Smooth muscle cell (in vitro differentiated cells): ENCODE measurements around the gene PRKAA2. TPM values are rescaled to one million over a fixed set of nuclear protein-coding genes. Genes with fewer than 3 reads are reported as not detected.

Experiments
- DNase-seq: peaks from one replicate; lab custom pipeline; 2025; ENCODE audit not compliant: unreplicated experiment; lab: John Stamatoyannopoulos, UW
- H2AFZ ChIP-seq: fragments of 200-600 bp; sonication (generic); 2 replicates; pipeline ENCODE4 v1.6.0; 2016; ENCODE audit warnings: antibody characterized with exemption, low read depth, mild to moderate bottlenecking
- H3F3A ChIP-seq: fragments of 200-600 bp; sonication (generic); 2 replicates; pipeline ENCODE4 v1.6.0; 2017; ENCODE audit warnings: antibody characterized with exemption, low read depth
- H3K27ac ChIP-seq: fragments of 200-600 bp; sonication (generic); 2 replicates; pipeline ENCODE4 v1.5.1; 2016; ENCODE audit warnings: low read depth, mild to moderate bottlenecking
- H3K27me3 ChIP-seq: fragments of 200-600 bp; sonication (generic); 2 replicates; pipeline ENCODE4 v1.6.1; 2016; ENCODE audit warnings: low read depth, mild to moderate bottlenecking
- H3K36me3 ChIP-seq: fragments of 200-600 bp; sonication (generic); 2 replicates; pipeline ENCODE4 v1.5.1; 2016; ENCODE audit warnings: low read depth
- H3K4me1 ChIP-seq: fragments of 200-600 bp; sonication (generic); 2 replicates; pipeline ENCODE4 v1.5.1; 2016; ENCODE audit warnings: low read depth
- H3K4me2 ChIP-seq: fragments of 200-600 bp; sonication (generic); 2 replicates; pipeline ENCODE4 v1.6.0; 2016; ENCODE audit warnings: mild to moderate bottlenecking
- H3K4me3 ChIP-seq: fragments of 200-600 bp; sonication (generic); 2 replicates; pipeline ENCODE4 v1.5.1; 2016; ENCODE audit warnings: mild to moderate bottlenecking
- H3K79me2 ChIP-seq: fragments of 200-600 bp; sonication (generic); 2 replicates; pipeline ENCODE4 v1.6.0; 2016; ENCODE audit warnings: low read depth, mild to moderate bottlenecking
- H3K9ac ChIP-seq: fragments of 200-600 bp; sonication (generic); 2 replicates; pipeline ENCODE4 v1.6.0; 2016; ENCODE audit warnings: low read depth
- H3K9me3 ChIP-seq: fragments of 200-600 bp; sonication (generic); replicated peaks from 2 replicates; pipeline ENCODE4 v1.5.1; 2016; ENCODE audit warnings: low read depth
- H4K20me1 ChIP-seq: fragments of 200-600 bp; sonication (generic); 2 replicates; pipeline ENCODE4 v1.6.0; 2016; ENCODE audit warnings: low read depth
- CTCF ChIP-seq: fragments of 200-600 bp; sonication (generic); IDR thresholded peaks from 2 replicates; pipeline ENCODE4 v1.5.1; 2017; ENCODE audit warnings: borderline replicate concordance, mild to moderate bottlenecking, antibody characterized with exemption; ENCODE audit not compliant: insufficient read depth, poor library complexity, severe bottlenecking
- WGBS: methylation state at CpG from one replicate; pipeline ENCODE4 v1.1.7; 2016; ENCODE audit warnings: low lambda C conversion rate; 5-methylcytosine and 5-hydroxymethylcytosine counted together
- polyA plus RNA-seq: library from polyadenylated mRNA; unstranded; fragments of >200 nt; fragmentation: Nextera tagmentation; extraction: Ambion mirVana; gene quantifications from 2 replicates; pipeline ENCODE4 v1.2.1, GENCODE V29; 2016
- total RNA-seq: library from RNA; depleted of rRNA; stranded (reverse); fragments of >200 nt; gene quantifications from 2 replicates; pipeline ENCODE4 v1.2.3, GENCODE V29; 2014

Gene PRKAA2
- total and polyA plus RNA-seq, 2 experiments from 2014 or later = 0.17 to 1.3 TPM

GRCh38 chr1:56654126-56654923, 9.2 kb downstream of the PRKAA2 start:
- DNase-seq = no peak
- H3K36me3 ChIP-seq = no peaks in the 10 kb centered on the region
- no peak overlapping the region for H3K9ac ChIP-seq
- no peak overlapping the region for H3K4me2 ChIP-seq
- H4K20me1 ChIP-seq = no peaks in the 10 kb centered on the region
- H3K27me3 ChIP-seq = no peaks in the 10 kb centered on the region
- H3K9me3 ChIP-seq = no peaks in the 10 kb centered on the region
- no peaks in the 10 kb centered on the region for H3F3A ChIP-seq
- WGBS = 92% methylated on average over 1 of the region's 1 CpG
- H2AFZ ChIP-seq = no peak overlapping the region
- no peak for TF ChIP-seq CTCF
- no peak overlapping the region for H3K27ac ChIP-seq
- H3K79me2 ChIP-seq = no peaks in the 10 kb centered on the region
- no peak overlapping the region for H3K4me3 ChIP-seq
- H3K4me1 ChIP-seq = no peaks in the 10 kb centered on the region

DNA sequence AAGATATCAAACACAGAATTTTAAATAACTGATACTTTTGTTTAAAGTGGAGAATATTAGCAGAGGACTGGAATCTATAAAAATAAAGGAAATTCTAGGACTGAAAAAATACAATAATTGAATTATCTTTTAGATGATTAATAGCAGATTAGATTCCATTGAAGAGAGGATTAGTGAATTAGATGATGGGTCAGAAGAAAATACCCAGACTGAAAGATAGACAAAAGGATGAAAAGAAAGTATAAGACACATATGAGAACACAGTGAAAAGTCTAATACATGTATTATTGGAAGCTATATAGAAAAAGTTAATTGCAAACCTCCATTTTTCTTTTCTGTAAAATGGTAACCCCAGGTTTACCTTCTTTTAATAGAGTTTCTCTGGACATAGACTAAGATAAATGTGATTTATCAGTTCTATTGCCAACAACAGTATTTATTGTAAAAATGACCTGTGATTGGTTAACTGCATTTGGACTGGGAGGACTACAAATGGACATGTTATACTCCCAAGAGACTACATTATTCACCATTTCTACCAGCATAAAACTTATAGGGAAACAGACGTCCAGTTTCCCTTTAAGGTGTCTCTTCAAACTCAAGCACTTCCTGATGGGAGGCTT, 11.0 kb downstream of the PRKAA2 start:
- Histone ChIP-seq H4K20me1 (no peaks in the 10 kb centered on the region), H3K27ac (no peak overlapping the region), H3K9ac (no peak overlapping the region), H2AFZ (no peak overlapping the region), H3K4me2 (no peak overlapping the region), H3K79me2 (no peaks in the 10 kb centered on the region), H3K9me3 (no peaks in the 10 kb centered on the region), H3K4me3 (no peak overlapping the region), H3K27me3 (no peaks in the 10 kb centered on the region), H3F3A (no peaks in the 10 kb centered on the region), H3K4me1 (no peaks in the 10 kb centered on the region), H3K36me3 (no peaks in the 10 kb centered on the region)
- DNase-seq = no peak
- WGBS = 100% methylated on average over 1 of the region's 1 CpG
- TF ChIP-seq CTCF = no peak

- no peaks in the 10 kb centered on the region for H3K4me1 ChIP-seq
- no peaks in the 10 kb centered on the region for H3K36me3 ChIP-seq
- no peak overlapping the region for H3K27ac ChIP-seq
- H3K9me3 ChIP-seq = no peaks in the 10 kb centered on the region
- H3K9ac ChIP-seq = no peak overlapping the region
- 86% methylated on average over 4 of the region's 4 CpGs for WGBS
- H3K4me2 ChIP-seq = no peak overlapping the region
- TF ChIP-seq CTCF = no peak
- H3K4me3 ChIP-seq = no peak overlapping the region
- DNase-seq = no peak
- H3F3A ChIP-seq = no peaks in the 10 kb centered on the region
- H3K79me2 ChIP-seq = no peaks in the 10 kb centered on the region
- no peak overlapping the region for H2AFZ ChIP-seq
- H4K20me1 ChIP-seq = no peaks in the 10 kb centered on the region
- no peaks in the 10 kb centered on the region for H3K27me3 ChIP-seq
Measured at GRCh38 chr1:56658254-56658653, 13.1 kb downstream of the PRKAA2 start.

DNA sequence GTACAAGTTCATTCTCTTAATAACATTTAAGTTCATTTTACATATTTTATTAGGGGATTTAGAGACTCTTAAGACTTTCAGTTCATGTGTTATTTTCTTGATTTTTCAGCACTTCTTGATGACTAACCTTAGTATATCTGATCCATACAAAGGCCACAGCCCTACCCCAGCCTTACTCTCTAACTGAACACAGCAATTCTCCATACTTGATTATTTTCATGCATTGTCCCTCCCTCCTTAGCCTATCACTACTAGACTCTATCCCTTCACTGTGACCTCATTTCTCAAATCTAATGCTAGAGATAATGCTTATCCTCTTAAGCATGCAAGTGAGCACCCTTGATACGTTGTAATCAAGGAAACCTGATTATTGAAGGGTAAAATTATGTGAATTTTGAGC, 15.2 kb downstream of the PRKAA2 start:
- no peak for DNase-seq
- Histone ChIP-seq H3K9ac (no peak overlapping the region), H3F3A (no peaks in the 10 kb centered on the region), H3K4me3 (no peak overlapping the region), H2AFZ (no peak overlapping the region), H3K79me2 (no peaks in the 10 kb centered on the region), H3K4me1 (no peaks in the 10 kb centered on the region), H3K4me2 (no peak overlapping the region), H3K36me3 (no peaks in the 10 kb centered on the region), H3K9me3 (no peaks in the 10 kb centered on the region), H4K20me1 (no peaks in the 10 kb centered on the region), H3K27me3 (no peaks in the 10 kb centered on the region), H3K27ac (no peak overlapping the region)
- WGBS = 76% methylated on average over 1 of the region's 1 CpG
- no peak for TF ChIP-seq CTCF
